HuH-7.5 (cell line): Measurements from ENCODE around the gene FMNL1.

Source experiments
- DNase-seq: peaks from one replicate; pipeline ENCODE4 v3.0.0; 2011; ENCODE audit warnings: low spot score

FMNL1 gene

DNA sequence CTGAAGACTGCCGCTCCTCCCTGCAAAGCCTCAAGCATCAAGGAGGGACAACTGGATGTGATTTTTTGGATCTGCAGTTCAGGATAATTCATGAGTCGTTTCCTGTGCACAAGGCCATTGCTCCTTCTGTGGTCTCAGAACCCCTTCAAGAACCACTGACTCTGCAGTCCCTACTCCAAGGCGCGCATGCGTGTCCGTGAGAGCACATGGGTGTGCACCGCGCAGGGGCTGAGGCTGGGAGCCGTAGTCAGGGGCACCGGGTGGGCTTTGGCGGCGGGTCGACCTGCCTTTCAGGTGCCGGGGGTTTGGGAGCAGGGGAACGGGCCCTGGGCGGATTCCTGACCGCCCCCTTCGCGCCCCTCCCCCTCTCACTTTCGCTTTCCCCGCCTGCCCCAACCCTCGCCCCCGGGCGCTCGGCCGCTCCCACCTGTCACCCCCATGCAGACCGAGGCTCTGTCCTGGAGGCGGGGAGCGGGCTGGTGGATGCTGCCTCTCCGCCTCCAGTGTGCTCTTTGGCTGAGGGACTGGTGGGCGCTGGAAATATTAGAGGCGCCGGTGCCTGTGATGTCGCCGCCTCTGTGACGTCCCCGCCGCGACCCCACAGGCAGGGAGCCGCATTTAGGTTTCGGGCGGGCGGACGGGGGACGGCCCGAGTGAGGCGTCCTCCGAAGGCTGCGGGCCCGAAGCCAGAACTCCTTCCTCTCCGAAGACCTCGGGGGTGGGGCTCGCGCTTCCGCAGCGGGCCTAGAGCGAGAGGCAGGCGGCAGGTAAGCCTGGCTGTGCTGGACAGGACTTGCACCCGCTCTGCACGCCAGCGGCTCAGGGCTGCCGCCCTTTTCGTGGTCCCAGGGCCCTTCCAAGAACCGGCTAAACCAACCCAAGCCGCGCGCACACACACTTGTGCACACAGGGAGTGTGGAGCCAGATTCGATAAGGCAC, 40.2 kb downstream of the FMNL1 start, which contains the start of gene SPATA32:
TSS of gene SPATA32 (minus strand) at position 518 of the 939 bp plus-strand sequence. CDS start at position 440, 78 bp downstream.
- no peak for DNase-seq

DNA sequence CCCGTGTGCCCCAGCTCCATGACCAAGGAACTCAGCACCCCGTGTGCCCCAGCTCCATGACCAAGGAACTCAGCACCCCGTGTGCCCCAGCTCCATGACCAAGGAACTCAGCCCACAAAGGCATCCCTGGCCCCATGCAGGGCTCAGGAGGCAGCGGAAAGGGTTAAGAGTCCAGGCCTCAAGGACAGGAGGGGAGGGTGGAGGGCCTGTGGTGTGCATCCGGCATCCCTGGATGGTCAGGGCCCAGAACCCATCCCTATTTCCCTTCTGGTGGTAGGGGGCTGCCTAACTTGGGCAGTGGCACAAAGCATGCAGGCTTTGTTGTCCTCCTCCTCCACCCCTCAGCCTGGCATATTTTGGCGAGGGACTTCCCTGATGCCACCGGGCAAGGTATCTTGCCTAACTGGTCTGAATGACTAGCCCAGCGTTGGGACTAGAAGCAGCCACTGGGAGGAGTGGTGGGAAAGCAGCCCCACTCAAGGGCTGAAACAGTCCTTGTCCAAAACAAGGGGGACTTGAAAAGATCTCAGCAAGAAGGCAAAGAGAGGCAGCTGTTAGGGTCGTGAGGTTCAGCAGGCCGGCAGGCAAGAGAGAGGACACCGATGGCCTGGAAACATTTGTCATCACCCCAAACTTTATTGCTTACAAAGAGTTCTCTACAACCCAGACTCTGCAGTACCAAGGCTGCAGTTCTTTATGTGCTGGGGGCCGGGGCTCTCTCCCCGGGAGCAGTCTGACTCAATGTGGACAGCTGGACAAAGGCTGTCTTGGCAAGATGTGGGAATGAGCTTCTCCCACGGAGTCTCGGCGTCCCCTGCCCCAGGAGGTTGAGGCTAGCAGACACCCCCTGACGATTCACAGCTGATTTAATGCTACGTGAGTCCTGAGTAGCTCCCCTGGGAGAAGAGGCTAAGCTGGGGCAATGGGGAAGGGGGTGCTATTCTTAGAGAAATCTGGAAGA, 41.1 kb downstream of the FMNL1 start:
- no peak for DNase-seq

DNA sequence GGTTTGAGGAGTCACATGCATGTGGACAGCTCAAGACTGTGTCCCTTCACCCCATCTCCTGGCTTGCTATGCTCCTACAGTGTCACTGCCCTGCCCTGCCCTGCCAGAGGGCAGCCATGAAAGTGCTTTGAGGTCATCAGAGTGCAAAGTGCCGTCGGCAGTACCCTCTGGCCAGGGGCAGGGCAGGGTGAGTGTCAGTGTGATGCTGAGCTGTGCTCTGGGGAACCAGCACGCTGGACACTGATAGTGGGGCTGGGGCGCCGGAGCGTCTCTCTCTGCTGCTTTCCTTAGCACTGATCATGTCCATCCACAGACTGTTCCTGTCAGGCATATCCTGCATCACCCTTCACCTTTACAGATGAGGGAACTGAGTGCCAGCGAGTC, 41.8 kb downstream of the FMNL1 start:
- no peak for DNase-seq

DNA sequence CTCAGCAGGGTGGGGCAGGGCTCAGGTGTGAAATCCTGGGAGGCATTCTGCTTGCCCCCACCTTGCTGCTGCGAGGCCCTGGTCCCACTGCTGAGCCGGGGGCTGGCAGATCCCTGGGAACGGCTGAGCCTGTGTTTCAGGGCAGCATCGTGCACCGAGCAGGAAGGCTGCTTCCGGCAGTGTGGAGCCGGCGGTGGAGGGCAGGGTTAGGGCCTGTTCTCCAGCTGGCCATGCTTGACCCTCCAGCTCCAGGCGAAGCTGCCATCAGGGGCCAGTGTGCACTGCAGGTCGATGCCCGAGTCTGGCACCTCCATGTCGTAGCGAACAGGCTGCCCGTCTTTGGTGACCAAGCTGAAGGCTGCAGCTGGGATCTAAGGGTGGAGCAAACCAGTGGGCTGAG, 42.7 kb downstream of the FMNL1 start:
- DNase-seq, result no peak

DNA sequence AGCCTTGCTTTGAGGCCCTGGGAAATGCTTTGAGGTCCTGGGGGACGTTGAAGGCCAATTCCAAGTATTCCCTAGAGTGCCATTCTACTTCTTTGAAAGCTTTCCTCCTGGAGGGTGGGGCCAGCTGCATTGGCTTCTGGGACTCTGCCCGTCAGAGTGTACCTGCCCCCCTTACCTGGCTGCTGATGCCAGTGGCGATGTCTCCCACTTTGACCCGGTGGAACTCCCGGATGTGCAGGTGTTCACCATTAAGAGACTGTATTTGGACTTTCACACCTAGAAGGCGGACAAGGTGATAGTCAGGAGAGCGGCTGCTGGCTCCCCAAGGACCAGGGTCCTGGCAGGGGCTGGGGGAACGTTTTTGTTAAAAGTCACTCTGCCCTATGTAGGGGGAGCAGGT, 43.3 kb downstream of the FMNL1 start:
- DNase-seq, result no peak

DNA sequence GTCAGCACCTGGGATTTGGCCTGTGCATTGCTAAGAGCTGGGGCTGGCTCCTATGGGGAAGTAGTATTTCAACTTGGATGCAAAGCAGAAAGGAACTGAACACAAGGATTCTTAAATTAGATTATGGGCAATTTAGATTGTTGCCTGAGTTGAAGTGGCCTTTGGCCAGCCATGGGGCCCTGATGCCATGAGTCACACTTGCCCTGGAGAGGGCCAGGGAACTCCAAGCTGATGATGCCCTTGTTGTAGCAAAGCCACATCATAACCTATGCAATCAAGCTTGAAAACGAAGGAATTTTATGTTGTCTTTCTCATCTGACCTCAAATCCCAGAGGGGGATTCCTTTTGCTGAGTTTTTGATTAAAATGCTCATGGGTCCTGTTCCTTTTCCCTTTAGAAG, 44.1 kb downstream of the FMNL1 start:
- no peak for DNase-seq

DNA sequence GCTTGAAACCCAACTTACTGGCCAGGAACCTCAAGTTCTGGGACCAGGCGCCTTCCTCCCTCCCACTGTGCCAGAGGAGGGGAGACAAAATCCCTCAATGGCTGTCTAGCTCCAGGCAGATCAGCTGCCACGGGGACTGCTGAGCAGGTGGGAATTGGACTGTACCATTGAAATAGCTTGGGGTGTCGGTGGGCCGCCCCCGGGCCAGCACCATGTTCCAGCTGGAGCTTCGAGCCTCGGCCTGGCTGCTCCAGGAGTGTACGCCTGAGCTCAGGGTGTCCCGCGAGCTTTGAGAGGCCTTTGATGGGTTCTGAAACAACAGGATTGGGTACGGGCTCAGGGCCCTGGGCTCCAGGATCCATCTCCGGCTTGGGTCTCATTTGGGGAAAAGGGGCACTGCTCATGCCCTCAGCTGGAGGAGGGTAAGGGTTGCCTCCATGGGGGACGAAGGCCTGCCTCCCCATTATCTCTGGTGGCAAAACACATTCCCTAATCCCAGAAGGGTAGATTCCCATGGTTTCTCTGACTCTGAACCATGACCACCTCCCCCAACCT, 44.8 kb downstream of the FMNL1 start:
- DNase-seq, result no peak

DNA sequence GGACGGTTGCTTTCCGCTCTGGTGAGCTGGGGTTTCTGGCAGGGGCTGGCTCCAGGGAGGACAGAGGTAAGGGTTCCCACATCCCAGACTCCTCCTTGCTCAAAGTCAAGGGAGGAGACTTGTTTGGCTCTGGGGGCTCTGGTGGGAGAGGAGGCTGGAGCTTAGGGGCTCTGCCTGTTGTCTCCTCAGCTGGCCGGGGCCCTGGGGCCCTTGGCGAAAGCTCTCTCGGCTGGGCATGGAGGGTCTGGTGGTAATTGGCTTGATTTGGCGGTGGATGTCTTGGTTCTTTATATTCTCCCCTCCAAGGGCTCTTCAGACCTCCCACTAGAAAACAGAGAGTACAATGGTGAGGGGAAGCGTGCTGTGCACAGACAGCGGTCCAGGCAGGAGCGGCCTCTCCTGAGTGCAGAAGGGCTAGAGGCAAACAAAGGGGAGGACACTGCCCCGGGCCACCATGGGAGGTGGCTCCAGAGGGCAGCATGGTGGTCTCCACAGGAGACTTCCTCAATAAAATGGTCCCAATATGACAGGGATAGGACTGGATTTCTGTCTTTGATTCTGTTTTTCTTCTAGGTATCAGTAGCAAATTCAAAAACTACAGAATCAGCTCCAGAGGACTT, 45.9 kb downstream of the FMNL1 start:
- DNase-seq, result no peak

DNA sequence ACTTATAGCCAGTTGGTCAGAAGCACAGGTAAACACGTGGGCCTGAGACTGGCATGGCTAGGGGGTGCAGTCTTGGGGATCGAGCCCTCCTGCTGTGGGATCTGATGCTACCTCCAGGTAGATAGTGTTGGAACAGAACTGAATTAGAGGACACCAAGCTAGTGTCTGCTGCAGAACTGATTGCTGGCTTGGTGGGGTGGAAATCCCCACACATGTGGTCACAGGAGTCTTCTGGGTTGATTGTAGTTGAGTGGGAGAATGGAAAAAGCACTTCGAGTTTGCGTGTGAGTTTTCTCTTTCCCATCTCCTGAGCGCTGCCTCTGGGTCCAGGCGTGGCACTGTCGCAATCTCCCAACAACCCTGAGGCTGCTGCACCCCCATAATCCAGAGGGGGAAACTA, 48.2 kb downstream of the FMNL1 start:
- DNase-seq, result no peak

DNA sequence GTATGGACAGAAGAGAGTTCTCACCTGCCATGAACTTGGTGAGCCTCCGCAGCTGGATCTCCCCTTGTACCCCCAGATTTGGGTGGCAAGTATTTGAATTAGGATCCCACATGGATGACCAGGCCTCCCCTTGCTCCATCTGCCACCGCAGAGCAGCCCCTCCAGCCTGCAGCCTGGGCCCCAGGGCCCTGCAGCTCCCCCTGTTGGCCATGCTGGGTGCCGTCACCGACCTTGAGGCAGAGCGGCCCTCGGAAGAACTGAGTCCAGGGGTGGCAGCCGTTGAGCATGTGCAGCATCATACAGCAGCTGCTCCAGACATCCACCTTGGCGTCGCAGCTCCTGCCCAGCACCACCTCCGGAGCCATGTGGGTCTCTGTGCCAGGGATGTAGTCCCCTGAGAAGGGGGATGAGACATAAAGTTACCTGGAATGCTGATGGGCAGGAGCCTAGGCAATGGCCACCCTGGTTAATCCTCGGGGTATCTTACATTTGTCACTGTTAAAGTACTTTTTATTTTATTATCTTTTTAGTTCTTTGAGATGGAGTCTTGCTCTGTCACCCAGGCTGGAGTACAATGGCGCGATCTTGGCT, 49.2 kb downstream of the FMNL1 start:
- DNase-seq, result peak; percentile 63

DNA sequence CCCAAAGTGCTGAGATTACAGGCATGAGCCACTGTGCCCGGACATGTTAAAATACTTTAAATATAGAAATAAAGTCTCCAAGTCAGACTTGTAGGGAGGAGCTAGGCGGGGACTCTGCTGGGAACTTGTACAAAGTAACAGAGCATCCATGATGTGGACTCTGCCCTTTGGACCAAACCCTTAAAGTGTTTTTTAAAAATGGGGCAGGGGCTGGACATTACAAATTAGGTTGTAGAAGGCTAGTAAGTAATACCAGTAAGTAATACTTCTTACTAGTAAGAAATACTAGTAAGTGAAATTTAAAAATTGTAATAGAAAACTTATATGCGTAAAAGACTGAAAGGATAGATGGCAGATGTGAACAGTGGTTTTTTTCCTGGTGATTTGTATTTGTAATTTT, 49.9 kb downstream of the FMNL1 start:
- no peak for DNase-seq

DNA sequence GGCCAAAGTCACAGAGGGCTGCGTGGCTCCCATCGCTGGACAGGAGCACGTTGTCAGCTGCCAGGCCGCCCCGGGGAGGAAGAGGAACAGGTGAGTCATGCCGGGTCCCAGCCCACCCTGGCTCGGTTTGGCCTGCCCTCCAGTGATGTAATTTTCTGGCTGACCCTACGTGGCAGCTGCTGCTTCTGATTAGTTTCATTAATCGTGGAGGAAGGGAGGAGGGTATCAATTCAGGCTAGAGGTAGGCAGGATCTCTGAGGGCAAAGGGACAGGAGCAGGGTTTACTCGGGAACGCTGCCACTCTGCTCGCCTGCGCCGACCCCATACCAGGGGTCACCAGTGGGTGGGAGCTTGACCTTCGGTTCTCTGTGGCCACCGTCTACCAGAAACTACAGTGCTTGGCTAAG, 51.9 kb downstream of the FMNL1 start:
- DNase-seq, result no peak

DNA sequence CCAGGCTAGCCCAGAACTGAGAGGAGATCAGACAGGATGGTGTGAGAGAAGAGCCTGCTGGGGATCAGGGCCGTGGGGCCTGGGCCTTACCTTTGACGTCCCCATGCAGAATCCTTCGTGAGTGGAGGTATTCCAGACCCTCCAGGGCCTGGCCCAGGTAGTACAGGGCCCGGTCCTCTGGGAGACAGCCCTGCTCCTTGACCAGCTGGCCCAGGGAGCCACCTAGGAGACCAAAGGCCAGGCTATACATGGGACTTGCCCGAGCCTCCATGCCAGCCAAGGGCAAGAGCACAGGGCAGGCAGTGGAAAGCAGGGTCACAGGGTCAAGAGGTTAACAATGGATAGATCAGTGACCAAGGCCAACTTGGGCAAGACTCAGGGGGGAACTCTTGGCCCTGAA, 52.3 kb downstream of the FMNL1 start:
- no peak for DNase-seq

DNA sequence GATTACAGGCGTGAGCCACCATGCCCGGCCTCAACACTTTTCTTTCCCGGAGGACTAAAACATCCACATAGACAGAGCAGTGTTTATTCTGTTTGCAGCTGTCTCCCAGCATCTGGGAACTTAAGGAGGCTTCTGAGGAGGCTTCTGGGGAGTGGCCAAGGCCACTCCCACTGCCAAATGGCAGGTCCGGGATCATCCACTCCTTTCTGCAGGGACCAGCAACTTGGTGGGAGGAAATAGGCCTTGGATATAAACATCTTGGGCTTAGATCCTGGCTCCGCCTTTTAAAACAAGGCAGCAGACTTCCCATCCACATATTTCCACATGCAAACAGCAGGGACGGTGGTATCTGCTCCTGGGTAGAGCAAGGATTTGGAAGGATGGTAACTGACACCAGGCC, 54.3 kb downstream of the FMNL1 start:
- no peak for DNase-seq

DNA sequence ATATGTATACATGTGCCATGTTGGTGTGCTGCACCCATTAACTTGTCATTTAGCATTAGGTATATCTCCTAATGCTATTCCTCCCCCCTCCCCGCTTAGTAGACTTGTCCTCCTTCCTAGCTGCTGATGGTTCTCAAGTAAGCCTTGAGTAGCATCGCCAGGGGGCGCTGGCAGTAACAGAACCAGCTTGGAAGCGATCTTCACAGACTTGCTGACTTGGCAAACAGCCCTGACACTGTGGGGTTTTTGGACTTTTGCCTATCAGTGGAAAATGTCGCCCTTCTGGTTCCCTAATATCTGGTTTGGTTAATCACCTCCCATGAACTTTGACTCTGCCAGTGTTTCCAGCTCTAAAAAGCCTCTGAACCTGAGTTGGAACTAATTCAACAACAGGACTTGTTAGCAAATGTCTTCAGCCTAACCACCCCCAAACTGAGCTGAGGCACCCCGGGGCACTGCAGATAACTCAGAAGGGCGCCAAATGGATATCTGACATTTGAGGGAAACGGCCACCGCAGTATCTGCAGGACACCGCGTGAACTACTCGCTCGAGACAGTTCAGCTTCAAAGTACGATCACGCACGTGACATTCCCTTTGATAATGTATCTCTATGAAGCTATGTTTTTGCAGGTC, 55.6 kb downstream of the FMNL1 start:
- peak; percentile 69 for DNase-seq

DNA sequence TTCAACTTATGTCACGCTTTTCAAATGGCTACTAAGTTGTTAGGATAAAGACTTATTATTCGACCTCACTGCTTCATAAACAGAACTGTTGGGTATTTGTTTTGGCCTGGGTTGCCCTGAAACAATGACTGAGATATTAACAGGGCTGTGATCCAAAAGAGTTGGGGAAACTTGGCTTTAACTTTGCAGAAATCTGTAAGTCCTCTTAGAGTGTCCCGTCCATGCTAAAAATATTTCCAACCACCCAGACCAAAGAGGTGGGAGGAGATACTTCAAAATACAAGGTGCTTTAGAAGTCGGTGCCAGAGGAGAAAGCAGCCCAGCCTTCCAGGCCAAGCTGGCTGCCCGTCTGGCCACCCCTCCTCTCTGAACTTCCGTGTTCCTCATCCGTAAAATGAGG, 56.3 kb downstream of the FMNL1 start:
- DNase-seq, result no peak

DNA sequence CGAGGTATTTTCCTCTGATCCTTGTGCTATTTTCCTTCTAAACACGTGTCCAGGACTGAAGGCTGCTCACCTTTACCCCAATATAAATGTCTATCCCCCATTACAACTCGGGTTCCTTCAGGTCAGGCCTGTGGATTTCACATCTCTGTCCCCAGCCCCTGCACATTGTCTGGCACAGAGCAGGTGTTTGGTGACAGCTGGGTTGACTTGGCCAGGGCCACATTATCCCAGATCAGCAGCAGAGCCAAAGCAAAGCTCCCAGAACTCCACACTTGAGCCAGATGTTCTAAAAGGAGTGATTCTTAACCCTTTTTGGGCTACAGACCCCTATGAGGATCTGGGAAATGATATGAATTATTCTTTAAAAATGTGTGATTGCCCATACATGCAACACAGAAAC, 58.2 kb downstream of the FMNL1 start:
- DNase-seq, result no peak

DNA sequence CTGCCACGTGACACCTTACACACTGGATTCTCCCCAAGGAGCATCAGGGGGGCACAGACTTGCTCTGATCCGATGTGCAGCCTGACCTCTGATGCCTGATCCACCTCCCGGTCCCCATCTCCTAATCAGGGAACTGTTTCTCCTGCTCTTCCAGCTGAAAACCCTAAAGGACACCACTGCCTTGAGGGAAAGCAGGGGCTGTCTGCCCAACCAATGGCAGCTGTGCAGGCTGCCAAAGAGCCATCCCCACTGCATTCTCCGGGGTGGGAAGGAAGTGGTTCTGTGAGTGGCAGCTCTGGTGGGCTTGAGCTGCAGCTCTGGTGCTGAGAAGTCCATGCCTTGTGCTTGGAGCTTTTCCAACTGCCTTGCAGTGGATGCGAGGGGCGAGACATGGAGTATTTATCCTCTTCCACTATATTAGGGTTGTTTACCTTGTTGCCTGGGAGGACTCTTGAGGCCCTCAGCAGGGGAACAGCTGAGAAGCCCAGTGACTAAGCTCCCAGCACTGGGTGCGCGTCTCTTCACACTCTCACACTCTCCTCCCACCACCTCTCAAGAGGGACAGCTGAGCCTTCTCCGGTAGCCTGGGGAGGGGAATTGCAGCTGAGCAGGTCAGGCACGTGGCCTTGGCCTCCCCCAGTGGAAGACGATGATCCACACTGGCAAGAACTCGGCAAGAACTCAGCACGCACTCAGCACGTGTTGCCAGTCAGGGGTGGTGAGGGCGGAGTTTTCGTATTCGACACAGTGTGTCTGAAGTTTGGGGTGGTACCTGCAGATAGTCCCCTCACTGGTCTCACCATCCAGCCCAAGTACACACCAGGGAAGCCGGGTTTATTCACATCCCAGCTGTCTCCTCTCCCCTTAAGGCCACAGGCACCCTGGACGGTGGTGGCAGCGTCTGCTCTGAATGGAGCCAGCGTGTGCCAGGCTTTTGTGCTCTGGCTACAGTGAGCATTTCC, 61.3 kb downstream of the FMNL1 start:
- DNase-seq, result no peak

DNA sequence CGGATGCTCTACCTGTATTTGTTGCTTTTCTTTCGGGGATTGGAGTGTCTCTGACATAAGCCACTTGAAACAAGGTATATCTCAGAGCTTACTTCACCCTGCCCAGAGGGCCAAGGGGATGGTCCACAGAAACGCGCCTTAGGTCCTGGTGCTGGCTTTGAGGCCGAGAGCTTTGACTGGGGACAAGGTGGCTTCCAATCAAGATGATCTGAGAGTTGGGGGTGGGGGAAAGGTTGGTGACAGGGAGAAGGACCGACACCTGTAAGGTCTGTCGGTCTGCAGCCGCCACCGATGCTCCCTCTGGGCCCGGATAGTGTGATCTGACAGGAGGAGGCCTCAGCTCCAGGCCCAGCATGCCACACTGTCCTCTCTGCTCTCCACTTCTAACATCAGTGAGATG, 62.0 kb downstream of the FMNL1 start:
- no peak for DNase-seq
